K562 (cell line): ENCODE results near the gene ADPRHL1. TPM values are rescaled to one million over a fixed set of nuclear protein-coding genes. Genes with fewer than 3 reads are reported as not detected.

ENCODE experiments used
- ATAC-seq: fragments of 200-7000 bp; cut with Tn5 transposase; 3 replicates; pipeline ENCODE4 v1.9.1; 2020; ENCODE audit warnings: moderate library complexity
- BruUV-seq: library from RNA; stranded (reverse); fragments of 400-500 nt; replicated peaks from 2 replicates; lab custom pipeline; 2021; lab: Mats Ljungman, UMichigan
- CTCF ChIA-PET: fragments of 300-600 bp; formaldehyde crosslinking; extraction: SDS; loops from one replicate; lab custom pipeline; 2021; ENCODE audit warnings: low intra/inter-chr PET ratio; lab: Yijun Ruan, JAX
- POLR2A ChIA-PET: fragments of 300-600, 350-650 bp; sonication (Branson Sonifier 250); formaldehyde crosslinking; extraction: SDS; loops from one replicate; lab custom pipeline; 2021; ENCODE audit warnings: antibody characterized with exemption, inconsistent platforms; lab: Yijun Ruan, JAX
- DNase-seq, 4 experiments: peaks; one replicate each; pipeline versions ENCODE4 v3.0.0 to v3.0.0-alpha.2; 2011 to 2018; ENCODE audit warnings: low spot score in 3 of 4, mixed read lengths in 3 of 4; ENCODE audit errors: extremely low read depth in 1 of 4
- FAIRE-seq: peaks from 2 replicates; lab custom pipeline; 2011; peaks lifted over from hg19 to GRCh38; lab: Jason Lieb, UNC
- H2AFZ ChIP-seq: 2 replicates; pipeline ENCODE4 v1.6.0; 2011; ENCODE audit warnings: low read depth, low read length, control low read depth, inconsistent platforms
- H3K27ac ChIP-seq: fragments of 200-600 bp; 3 replicates; pipeline ENCODE4 v1.8.0; 2011; ENCODE audit warnings: low read depth, mild to moderate bottlenecking, control low read depth, inconsistent platforms, low read length, moderate library complexity, mixed read lengths; ENCODE audit errors: extremely low read depth
- H3K27me3 ChIP-seq, 2 experiments: fragments of 300-600 bp in 1 of 2; 2 replicates in 1 of 2; 3 replicates in 1 of 2; pipeline versions ENCODE4 v1.6.0 to v1.8.0; 2011; ENCODE audit warnings: inconsistent platforms in 2 of 2, low read length in 2 of 2, mild to moderate bottlenecking in 1 of 2, mixed read lengths in 1 of 2, moderate library complexity in 1 of 2; ENCODE audit not compliant: control insufficient read depth in 2 of 2, insufficient read depth in 2 of 2
- H3K36me3 ChIP-seq: fragments of 300-600 bp; 3 replicates; pipeline ENCODE4 v1.8.0; 2011; ENCODE audit warnings: mild to moderate bottlenecking, low read length, inconsistent platforms; ENCODE audit not compliant: control insufficient read depth, insufficient read depth
- H3K4me1 ChIP-seq, 2 experiments: fragments of 200-600 bp in 1 of 2; replicated peaks in 1 of 2; 2 replicates in 1 of 2; 3 replicates in 1 of 2; pipeline versions ENCODE4 v1.5.1 to v1.8.0; 2011; ENCODE audit warnings: inconsistent platforms in 2 of 2, low read length in 2 of 2, mild to moderate bottlenecking in 1 of 2, mixed read lengths in 1 of 2, moderate library complexity in 1 of 2; ENCODE audit not compliant: control insufficient read depth in 2 of 2, insufficient read depth in 2 of 2
- H3K4me2 ChIP-seq: 2 replicates; pipeline ENCODE4 v1.6.1; 2011; ENCODE audit warnings: low read length, control low read depth, inconsistent platforms, mixed read lengths; ENCODE audit not compliant: insufficient read depth
- H3K4me3 ChIP-seq: fragments of 200-600 bp; sonication (generic), shearing (Covaris generic); 2 replicates; pipeline ENCODE4 v1.5.1; 2016; ENCODE audit warnings: control low read depth, inconsistent platforms
- H3K79me2 ChIP-seq: fragments of 200-600 bp; 3 replicates; pipeline ENCODE4 v1.8.0; 2011; ENCODE audit warnings: low read length, inconsistent platforms; ENCODE audit not compliant: control insufficient read depth, insufficient read depth
- H3K9ac ChIP-seq, 2 experiments: 2 replicates each; pipeline versions ENCODE4 v1.6.0 to v1.6.1; 2011; ENCODE audit warnings: low read depth in 2 of 2, low read length in 2 of 2, control low read depth in 1 of 2, inconsistent platforms in 1 of 2, mild to moderate bottlenecking in 1 of 2, mixed read lengths in 1 of 2; ENCODE audit not compliant: insufficient read depth in 1 of 2
- H3K9me1 ChIP-seq: one replicate; pipeline ENCODE4 v1.6.0; 2011; ENCODE audit warnings: inconsistent platforms, mild to moderate bottlenecking, low read length, moderate library complexity; ENCODE audit not compliant: control insufficient read depth, insufficient read depth
- H3K9me3 ChIP-seq: replicated peaks from 2 replicates; pipeline ENCODE4 v1.5.1; 2011; ENCODE audit warnings: low read depth, low read length, inconsistent platforms; ENCODE audit not compliant: control insufficient read depth, insufficient read depth
- H4K20me1 ChIP-seq: replicated peaks from 2 replicates; pipeline ENCODE4 v1.6.1; 2011; ENCODE audit warnings: low read length, inconsistent platforms, mixed read lengths; ENCODE audit not compliant: control insufficient read depth, insufficient read depth
- BCOR ChIP-seq: fragments of 450-650 bp; IDR thresholded peaks from 2 replicates; pipeline ENCODE4 v1.6.1; 2016
- EZH2 ChIP-seq: IDR thresholded peaks from 2 replicates; pipeline ENCODE4 v1.6.1; 2012; ENCODE audit warnings: low read depth, mild to moderate bottlenecking, inconsistent platforms, low read length, borderline replicate concordance
- HNRNPUL1 ChIP-seq: fragments of 200-400 bp; formaldehyde crosslinking; IDR thresholded peaks from 2 replicates; pipeline ENCODE4 v1.6.1; 2017; ENCODE audit warnings: low read length
- IFI16 ChIP-seq: fragments of 250-450 bp; sonication (Bioruptor Pico); IDR thresholded peaks from 2 replicates; pipeline ENCODE4 v2.1.2; 2022; ENCODE audit warnings: mild to moderate bottlenecking, inconsistent platforms
- MECOM ChIP-seq: fragments of 250-450 bp; sonication (Bioruptor Pico); IDR thresholded peaks from 2 replicates; pipeline ENCODE4 v1.8.0; 2022; ENCODE audit warnings: inconsistent platforms
- NR2C1 ChIP-seq, 2 experiments: fragments of 450-650 bp; IDR thresholded peaks; 2 replicates each; pipeline ENCODE4 v1.6.1; 2017; ENCODE audit warnings: mild to moderate bottlenecking in 2 of 2, antibody characterized with exemption in 1 of 2, inconsistent platforms in 1 of 2, missing compliant biosample characterization in 1 of 2, missing genetic modification characterization in 1 of 2
- POLR2AphosphoS2 ChIP-seq: IDR thresholded peaks from 2 replicates; pipeline ENCODE4 v1.6.1; 2012; ENCODE audit warnings: low read length, improper control_type of control experiment
- SIN3A ChIP-seq, 2 experiments: fragments of 150-350 bp in 1 of 2; IDR thresholded peaks; 2 replicates each; pipeline ENCODE4 v1.6.1; 2011 to 2016; ENCODE audit warnings: borderline replicate concordance in 2 of 2, low read depth in 2 of 2, low read length in 2 of 2, mild to moderate bottlenecking in 2 of 2, moderate library complexity in 2 of 2; ENCODE audit not compliant: control insufficient read depth in 1 of 2
- TCF3 ChIP-seq: sonication (generic); formaldehyde crosslinking; IDR thresholded peaks from 2 replicates; pipeline ENCODE4 v1.4.0; 2020; ENCODE audit warnings: mild to moderate bottlenecking, missing genetic modification reagents
- ZC3H4 ChIP-seq: sonication (generic); formaldehyde crosslinking; IDR thresholded peaks from 2 replicates; pipeline ENCODE4 v1.9.0; 2021; ENCODE audit warnings: missing genetic modification reagents, borderline replicate concordance
- ZC3H8 ChIP-seq: fragments of 450-650 bp; IDR thresholded peaks from 2 replicates; pipeline ENCODE4 v1.6.1; 2017
- ZNF133 ChIP-seq: fragments of 250-450 bp; sonication (Bioruptor Pico); IDR thresholded peaks from 2 replicates; pipeline ENCODE4 v1.4.0; 2020; ENCODE audit warnings: mild to moderate bottlenecking
- ZNF253 ChIP-seq: fragments of 250-450 bp; sonication (Bioruptor Pico); conservative IDR thresholded peaks from 2 replicates; pipeline ENCODE4 v1.6.1; 2021; ENCODE audit warnings: mild to moderate bottlenecking
- ZNF282 ChIP-seq: sonication (generic); formaldehyde crosslinking; IDR thresholded peaks from 2 replicates; pipeline ENCODE4 v1.8.1; 2023; ENCODE audit warnings: missing genetic modification reagents
- ZNF316 ChIP-seq: fragments of 450-650 bp; IDR thresholded peaks from 2 replicates; pipeline ENCODE4 v1.6.1; 2016
- ZNF695 ChIP-seq: fragments of 450-650 bp; formaldehyde crosslinking; IDR thresholded peaks from 2 replicates; pipeline ENCODE4 v1.4.0; 2020; ENCODE audit warnings: mild to moderate bottlenecking, moderate library complexity
- ZNF699 ChIP-seq: fragments of 250-450 bp; sonication (Bioruptor Pico); IDR thresholded peaks from 2 replicates; pipeline ENCODE4 v1.8.0; 2021; ENCODE audit warnings: mild to moderate bottlenecking, moderate library complexity; ENCODE audit not compliant: insufficient replicate concordance
- WGBS: fragments of 100-300 bp; shearing (Covaris generic); methylation state at CpG from one replicate; pipeline ENCODE4 v1.1.6; 2016; ENCODE audit warnings: low coverage, mixed read lengths; ENCODE audit not compliant: insufficient coverage; ENCODE audit errors: missing lambda C conversion rate; 5-methylcytosine and 5-hydroxymethylcytosine counted together
- in situ Hi-C: fragments of 300-500 bp; cut with MboI; formaldehyde crosslinking; loops from 4 replicates; pipeline ENCODE4 v1.15.0; 2018; ENCODE audit warnings: inconsistent platforms, mixed read lengths
- intact Hi-C: fragments of 100-400 bp; cut with micrococcal nuclease; formaldehyde crosslinking; loops from 2 replicates; pipeline ENCODE4 v1.14.2; 2022
- polyA plus RNA-seq, 8 experiments: library from polyadenylated mRNA; depleted of rRNA in 4 of 8; stranded (reverse) in 5 of 8; unstranded in 3 of 8; fragments of >200 nt; fragmentation: Nextera tagmentation in 2 of 8; fragmentation: Illumina TruSeq in 1 of 8; extraction: Ambion mirVana in 2 of 8; extraction: Trizol in 1 of 8; gene quantifications; 2 replicates each; pipeline versions ENCODE4 v1.2.1 to v1.2.3, GENCODE V29; 2011 to 2014; ENCODE audit warnings: inconsistent platforms in 1 of 8, missing spikeins in 1 of 8
- total RNA-seq, 7 experiments: library from RNA; depleted of rRNA in 6 of 7; stranded (reverse); fragments of >200 nt in 6 of 7; fragmentation: Illumina TruSeq in 2 of 7; extraction: Trizol in 2 of 7; gene quantifications; 2 replicates each; pipeline versions ENCODE4 v1.2.1 to v1.2.3, GENCODE V29; 2011 to 2021; ENCODE audit warnings: low replicate concordance in 1 of 7
- TF ChIP-seq, protein P1 (sequence below): sonication (generic); formaldehyde crosslinking; IDR thresholded peaks from 2 replicates; pipeline ENCODE4 v1.8.1; 2023; ENCODE audit warnings: mild to moderate bottlenecking, missing genetic modification reagents
- TF ChIP-seq, protein P2 (sequence below): fragments of 250-450 bp; sonication (Bioruptor Pico); IDR thresholded peaks from 2 replicates; pipeline ENCODE4 v1.8.0; 2022; ENCODE audit warnings: moderate library complexity, mild to moderate bottlenecking, inconsistent platforms
- TF ChIP-seq, protein P3 (sequence below), 2 experiments: IDR thresholded peaks; 2 replicates each; pipeline ENCODE4 v1.6.1; 2012; ENCODE audit warnings: improper control_type of control experiment in 2 of 2, low read depth in 2 of 2, low read length in 2 of 2, borderline replicate concordance in 1 of 2

The ADPRHL1 gene
- total and polyA plus RNA-seq, 9 of the 15 experiments (the other 6 are each of a cell fraction or from before 2014, with no cell fraction given): 0.06 to 0.76 (median 0.37) TPM; not detected in 1

DNA sequence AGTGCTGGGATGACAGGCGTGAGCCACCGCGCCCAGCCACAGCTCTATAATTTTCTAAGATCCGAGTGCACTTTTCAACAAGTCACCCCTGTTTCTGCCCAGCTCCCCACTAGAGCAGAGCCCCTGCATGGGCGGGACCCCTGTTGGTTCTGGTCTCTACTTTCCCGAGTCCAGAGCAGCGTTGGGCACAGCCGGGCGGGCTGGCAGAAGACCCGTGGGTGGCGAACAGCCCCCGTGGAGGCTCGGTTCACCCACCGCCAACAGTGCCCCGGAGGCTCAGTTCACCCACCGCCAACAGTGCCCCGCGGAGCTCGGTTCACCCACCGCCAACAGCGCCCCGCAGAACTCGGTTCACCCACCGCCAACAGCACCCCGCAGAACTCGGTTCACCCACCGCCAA, 40.8 kb downstream of the ADPRHL1 start:
- Histone ChIP-seq H2AFZ (no peak overlapping the region), H3K79me2 (no peaks in the 10 kb centered on the region), H3K9me3 (no peaks in the 10 kb centered on the region), H3K4me2 (no peak overlapping the region), H3K4me1 (peaks cover 0 to 23% of the 10 kb centered on the region in 2 experiments; a peak in 2 of 5 replicates)
- BruUV-seq: no TSS peak
- 52% methylated on average over 2 of the region's 27 CpGs for WGBS
- TF ChIP-seq ZNF253 (CRISPR knock-in tag): no peak
- TF ChIP-seq POLR2AphosphoS2: no peak
- TF ChIP-seq, protein P1, sequence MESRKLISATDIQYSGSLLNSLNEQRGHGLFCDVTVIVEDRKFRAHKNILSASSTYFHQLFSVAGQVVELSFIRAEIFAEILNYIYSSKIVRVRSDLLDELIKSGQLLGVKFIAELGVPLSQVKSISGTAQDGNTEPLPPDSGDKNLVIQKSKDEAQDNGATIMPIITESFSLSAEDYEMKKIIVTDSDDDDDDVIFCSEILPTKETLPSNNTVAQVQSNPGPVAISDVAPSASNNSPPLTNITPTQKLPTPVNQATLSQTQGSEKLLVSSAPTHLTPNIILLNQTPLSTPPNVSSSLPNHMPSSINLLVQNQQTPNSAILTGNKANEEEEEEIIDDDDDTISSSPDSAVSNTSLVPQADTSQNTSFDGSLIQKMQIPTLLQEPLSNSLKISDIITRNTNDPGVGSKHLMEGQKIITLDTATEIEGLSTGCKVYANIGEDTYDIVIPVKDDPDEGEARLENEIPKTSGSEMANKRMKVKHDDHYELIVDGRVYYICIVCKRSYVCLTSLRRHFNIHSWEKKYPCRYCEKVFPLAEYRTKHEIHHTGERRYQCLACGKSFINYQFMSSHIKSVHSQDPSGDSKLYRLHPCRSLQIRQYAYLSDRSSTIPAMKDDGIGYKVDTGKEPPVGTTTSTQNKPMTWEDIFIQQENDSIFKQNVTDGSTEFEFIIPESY: no peak
- TF ChIP-seq, protein P2, sequence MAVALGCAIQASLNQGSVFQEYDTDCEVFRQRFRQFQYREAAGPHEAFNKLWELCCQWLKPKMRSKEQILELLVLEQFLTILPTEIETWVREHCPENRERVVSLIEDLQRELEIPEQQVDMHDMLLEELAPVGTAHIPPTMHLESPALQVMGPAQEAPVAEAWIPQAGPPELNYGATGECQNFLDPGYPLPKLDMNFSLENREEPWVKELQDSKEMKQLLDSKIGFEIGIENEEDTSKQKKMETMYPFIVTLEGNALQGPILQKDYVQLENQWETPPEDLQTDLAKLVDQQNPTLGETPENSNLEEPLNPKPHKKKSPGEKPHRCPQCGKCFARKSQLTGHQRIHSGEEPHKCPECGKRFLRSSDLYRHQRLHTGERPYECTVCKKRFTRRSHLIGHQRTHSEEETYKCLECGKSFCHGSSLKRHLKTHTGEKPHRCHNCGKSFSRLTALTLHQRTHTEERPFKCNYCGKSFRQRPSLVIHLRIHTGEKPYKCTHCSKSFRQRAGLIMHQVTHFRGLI (CRISPR knock-in tag): no peak
- no peak for TF ChIP-seq NR2C1 (IDR thresholded peaks at IDR 0.05)
- TF ChIP-seq NR2C1 (tag; IDR thresholded peaks at IDR 0.05): no peak
- TF ChIP-seq, protein P3, sequence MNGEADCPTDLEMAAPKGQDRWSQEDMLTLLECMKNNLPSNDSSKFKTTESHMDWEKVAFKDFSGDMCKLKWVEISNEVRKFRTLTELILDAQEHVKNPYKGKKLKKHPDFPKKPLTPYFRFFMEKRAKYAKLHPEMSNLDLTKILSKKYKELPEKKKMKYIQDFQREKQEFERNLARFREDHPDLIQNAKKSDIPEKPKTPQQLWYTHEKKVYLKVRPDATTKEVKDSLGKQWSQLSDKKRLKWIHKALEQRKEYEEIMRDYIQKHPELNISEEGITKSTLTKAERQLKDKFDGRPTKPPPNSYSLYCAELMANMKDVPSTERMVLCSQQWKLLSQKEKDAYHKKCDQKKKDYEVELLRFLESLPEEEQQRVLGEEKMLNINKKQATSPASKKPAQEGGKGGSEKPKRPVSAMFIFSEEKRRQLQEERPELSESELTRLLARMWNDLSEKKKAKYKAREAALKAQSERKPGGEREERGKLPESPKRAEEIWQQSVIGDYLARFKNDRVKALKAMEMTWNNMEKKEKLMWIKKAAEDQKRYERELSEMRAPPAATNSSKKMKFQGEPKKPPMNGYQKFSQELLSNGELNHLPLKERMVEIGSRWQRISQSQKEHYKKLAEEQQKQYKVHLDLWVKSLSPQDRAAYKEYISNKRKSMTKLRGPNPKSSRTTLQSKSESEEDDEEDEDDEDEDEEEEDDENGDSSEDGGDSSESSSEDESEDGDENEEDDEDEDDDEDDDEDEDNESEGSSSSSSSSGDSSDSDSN (IDR thresholded peaks at IDR 0.05; ENCODE audit: borderline replicate concordance in 1 of 2, low read depth in 2 of 2, low read length in 2 of 2): no peak
- no peak for TF ChIP-seq MECOM (CRISPR knock-in tag)
- no peak for TF ChIP-seq ZNF695 (CRISPR knock-in tag)
- TF ChIP-seq HNRNPUL1: no peak
- no peak for TF ChIP-seq ZNF699
- TF ChIP-seq BCOR: no peak
- TF ChIP-seq ZNF133 (CRISPR knock-in tag): no peak
- no peak for TF ChIP-seq SIN3A (IDR thresholded peaks at IDR 0.05; ENCODE audit: borderline replicate concordance in 2 of 2, control insufficient read depth in 1 of 2, low read depth in 2 of 2, low read length in 2 of 2)
- no peak for TF ChIP-seq TCF3 (CRISPR knock-in tag)
- TF ChIP-seq ZNF282 (CRISPR knock-in tag): no peak
- TF ChIP-seq EZH2: no peak
- TF ChIP-seq IFI16 (CRISPR knock-in tag): no peak
- TF ChIP-seq ZC3H8: no peak
- no peak for TF ChIP-seq ZC3H4 (CRISPR knock-in tag)
- TF ChIP-seq ZNF316: no peak
- TF ChIP-seq, all 486 proteins: peak for 0
- no peak overlapping the region for H3K27ac ChIP-seq
- no peak overlapping the region for H3K4me3 ChIP-seq
- in situ Hi-C loops: no loop called here
- DNase-seq (no peak), ATAC-seq (no peak), FAIRE-seq (no peak)
- no peaks in the 10 kb centered on the region for H3K9me1 ChIP-seq
- peaks cover 17 to 57% of the 10 kb centered on the region in 2 experiments for H3K27me3 ChIP-seq
- CTCF ChIA-PET: no interaction called here
- H3K36me3 ChIP-seq: no peaks in the 10 kb centered on the region
- H4K20me1 ChIP-seq: no peaks in the 10 kb centered on the region; the same call in 1 of the 2 replicates
- H3K9ac ChIP-seq: no peak overlapping the region
- intact Hi-C loops: no loop called here
- POLR2A ChIA-PET: no interaction called here
